Measurements from ENCODE around the gene PPP6R3.

DNA sequence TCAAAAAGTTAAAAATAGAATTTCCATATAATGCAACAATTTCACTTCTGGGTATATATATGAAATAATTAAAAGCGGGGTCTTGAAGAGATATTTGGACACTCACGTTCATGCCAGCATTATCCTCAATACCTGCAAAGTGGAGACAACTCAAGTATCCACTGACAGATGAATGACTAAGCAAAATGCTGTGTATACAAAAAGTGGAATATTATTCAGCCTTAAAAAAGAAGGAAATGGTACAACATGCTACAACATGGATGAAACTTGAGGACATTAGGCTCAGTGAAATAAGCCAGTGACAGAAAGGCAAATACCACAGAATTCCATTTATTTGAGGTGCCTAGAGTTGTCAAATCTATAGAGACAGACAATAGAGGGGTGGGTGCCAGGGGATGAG is 161.3 kb downstream of the PPP6R3 start:
- TF ChIP-seq POLR2AphosphoS5 (IDR thresholded peaks at IDR 0.05; ENCODE audit: low read depth, low read length) (no peak), SIN3A (IDR thresholded peaks at IDR 0.05; ENCODE audit: borderline replicate concordance, insufficient read depth, low read length) (no peak)
